ENCODE measurements around the gene OXLD1.

OXLD1 gene

DNA sequence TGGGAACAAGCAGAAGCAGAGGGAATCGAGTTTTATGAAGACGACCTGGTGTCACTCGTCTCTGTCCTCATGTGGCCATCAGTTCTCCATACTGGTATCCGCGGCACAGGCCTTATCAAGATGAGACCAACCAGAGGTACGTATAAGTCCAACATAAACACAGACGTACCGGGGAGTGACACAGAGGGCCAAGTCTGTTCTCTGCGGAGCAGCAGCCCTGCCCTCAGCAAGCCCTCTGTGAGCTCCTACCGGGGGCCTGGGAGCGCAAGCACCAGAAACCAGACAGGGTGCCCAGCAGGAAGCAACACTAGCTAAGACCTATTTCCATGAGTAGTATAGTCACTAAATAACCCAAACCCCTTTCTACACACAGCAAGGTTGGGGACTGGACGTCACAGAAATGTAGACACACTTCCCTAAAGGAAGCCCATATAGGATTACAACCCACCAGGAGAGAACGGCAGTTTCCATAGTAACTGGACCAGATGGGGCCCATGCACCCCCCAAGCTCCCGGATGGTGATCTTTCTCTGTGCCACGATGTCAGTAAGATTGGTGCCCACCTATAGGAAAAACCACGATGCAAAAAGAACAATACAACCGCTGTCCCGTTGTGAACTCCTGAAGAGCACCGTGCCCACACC is 16.3 kb upstream of the OXLD1 start:
- no peak for DNase-seq

DNA sequence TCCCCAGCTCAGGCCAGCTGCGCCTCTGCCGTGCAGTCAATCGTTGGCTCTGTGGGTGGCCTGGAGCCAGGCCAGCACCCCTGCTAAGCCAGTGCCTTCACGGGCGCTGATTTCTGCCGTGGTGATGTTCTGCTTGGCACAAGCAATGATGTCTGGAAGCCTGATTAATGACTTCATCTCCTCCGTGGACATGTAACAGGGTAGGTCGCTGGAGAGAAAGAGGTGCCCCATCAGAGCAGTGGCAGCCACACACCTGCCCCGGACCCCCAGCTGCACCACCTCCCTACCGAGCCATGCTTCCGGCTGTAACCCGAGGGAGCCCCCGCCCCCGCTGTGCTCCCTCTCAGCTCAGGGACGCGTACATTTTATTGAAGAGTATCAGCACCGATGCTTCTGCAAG is 15.3 kb upstream of the OXLD1 start:
- no peak for DNase-seq

DNA sequence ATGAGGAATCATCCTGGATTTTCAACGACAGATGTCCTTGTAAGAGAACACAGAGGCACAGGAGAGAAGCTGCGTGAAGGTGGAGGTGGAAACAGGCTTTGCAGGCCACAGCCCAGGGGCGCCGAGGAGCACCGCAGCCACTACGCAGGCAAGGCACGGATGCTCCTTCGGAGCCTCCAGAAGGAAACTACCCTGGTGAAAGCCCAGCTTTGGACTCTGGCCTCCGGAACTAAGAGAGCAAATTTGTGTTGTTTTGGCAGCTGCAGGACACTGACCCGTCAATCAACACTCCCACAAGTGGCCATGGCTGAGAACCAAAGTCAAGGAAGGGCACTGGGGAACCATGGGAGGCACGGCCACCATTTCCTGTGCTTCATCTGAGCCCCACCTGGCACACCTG is 13.7 kb upstream of the OXLD1 start:
- no peak for DNase-seq

DNA sequence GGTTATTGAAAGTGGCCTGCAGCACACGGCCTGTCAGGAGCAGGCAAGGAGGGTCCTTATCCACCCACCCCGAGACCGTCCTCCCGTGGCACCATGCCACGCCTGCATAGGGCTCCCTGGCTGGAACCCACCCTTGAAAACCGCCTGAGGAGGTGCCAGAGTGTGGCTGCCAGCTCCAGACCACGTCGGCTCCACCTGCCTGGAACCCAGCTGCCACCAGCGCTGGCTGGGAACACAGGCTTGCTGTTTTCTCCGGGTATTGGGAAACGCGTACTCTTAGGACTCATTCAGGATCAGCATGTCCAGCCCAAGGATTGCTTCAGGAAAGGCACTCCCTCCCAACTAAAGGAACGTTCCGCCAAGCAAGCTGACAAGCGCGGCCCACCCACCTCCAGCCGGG is 10.5 kb upstream of the OXLD1 start:
- DNase-seq: no peak

DNA sequence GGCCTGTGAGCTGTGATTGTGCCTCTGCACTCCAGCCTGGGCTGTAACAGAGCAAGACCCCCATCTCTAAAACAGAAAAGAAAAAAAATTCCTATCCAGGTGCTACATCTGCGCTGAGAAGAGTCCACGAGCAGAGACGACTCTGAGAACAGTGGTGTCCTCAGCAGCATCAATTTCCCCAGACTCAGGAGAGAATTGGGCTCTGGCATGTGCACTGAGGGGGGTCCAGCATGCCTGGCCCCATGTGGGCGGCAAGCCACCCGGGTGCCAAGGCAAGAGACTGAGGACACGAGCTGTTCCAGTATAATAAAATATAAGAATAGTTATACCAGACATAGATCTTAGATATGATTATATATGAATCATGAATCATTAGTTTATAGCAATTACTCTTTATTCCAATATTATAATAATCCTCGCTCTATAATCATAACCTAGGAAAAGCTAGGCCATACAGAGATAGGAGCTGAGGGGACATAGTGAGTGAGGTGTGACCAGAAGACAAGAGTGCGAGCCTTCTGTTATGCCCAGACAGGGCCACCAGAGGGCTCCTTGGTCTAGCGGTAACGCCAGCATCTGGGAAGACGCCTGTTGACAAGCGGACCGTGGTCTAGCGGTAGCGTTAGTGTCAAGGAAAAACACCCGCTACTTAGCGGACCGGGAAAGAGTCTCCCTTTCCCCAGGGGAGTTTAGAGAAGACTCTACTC is 9.3 kb upstream of the OXLD1 start:
- peak; percentile 26 for DNase-seq

DNA sequence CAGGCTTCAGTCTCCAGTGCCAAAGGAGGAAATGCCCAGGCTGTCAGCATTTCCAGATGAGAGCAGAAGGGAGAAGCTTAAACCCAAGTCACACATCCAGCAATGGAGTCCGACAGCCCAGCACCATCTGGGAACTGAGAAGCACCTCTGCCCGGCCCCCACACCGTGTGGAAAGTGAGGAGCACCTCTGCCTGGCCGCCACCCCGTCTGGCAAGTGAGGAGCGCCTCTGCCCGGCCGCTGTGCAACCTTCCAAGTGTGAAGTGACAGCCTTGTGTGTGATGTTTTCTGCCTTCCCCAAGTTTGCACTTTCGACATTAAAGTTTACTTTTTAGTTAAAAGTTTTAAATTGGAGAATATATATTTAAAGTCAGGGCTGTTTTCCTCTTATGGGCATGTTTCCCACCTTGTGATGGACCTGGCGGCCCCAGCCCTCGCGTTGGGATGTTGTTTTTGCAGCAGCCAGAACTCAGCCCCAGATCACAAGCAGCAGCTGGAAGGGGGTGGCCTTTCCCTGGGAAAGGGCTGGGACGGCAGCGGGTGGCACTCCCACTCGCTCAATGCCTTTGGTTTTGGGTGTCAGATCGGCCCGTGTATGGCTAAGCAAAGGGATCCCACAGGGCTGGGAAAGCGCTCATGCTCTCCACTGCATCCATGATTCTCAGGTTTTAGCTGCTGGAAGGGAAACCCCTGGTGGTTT is 7.3 kb upstream of the OXLD1 start:
- DNase-seq: no peak

DNA sequence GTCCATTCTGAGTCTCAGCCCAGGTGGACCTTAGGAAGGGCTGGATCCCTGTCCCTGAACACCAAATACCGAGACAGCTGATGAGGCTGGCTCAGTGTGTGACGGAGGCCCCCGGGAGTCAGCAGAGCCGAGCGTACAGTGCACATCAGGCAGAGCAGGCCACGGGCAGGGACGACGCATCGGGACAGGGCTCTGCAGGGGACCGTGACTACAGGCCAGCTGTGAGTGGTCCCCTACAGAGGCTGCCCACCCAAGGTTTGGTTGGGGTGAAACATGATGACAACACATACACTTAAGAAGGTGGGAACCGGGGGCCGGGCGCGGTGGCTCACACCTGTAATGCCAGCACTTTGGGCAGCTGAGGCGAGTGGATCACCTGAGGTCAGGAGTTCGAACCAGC is 6.5 kb upstream of the OXLD1 start:
- DNase-seq: no peak

DNA sequence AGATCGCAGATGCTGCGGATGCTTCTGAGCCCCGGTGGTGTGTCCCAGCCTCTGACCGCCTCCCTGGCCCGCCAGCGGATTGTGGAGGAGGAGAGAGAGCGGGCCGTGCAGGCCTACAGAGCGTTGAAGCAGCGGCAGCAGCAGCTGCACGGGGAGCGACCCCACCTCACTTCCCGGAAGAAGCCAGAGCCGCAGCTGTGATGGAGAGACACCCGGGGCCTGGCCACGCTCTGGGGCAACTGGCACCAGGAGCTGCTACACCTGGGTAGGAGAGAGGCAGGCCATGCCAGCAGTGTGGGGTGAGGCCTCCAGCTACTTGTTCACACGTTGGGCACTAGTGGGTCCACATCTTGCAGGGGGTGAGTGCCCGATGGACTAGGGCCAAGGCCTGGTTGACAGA is 6.1 kb upstream of the OXLD1 start:
- no peak for DNase-seq

DNA sequence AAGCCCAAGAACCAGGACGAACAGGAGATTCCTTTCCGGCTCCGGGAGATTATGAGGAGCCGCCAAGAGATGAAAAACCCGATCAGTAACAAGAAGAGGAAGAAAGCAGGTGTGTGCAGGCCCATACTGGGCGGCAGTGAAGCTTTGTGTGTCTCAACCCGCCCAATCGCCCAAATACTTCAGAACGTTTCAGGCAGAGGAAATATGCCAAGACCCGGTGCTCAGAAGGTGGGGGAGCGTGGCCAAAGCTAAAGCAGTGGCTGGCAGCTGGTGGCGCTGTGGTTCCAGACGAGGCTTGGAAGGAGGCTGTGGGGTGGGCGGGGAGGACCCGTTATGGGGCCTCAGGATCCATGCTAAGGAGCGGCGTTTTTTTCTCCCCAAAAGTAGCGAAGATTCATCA is 1.3 kb upstream of the OXLD1 start:
- no peak for DNase-seq

DNA sequence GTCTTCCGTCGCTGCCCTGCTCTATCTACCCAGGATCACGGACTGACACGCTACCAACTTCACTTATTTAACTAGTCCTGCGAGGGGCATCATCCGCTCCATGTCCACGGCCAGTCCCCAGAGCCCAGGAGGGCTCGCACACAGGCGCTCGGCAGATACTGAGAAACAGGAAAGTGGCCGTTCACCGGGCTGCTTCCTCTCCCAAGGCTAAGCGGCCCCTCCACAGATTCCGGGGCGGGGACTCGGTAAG is 388 bp downstream of the OXLD1 start:
- no peak for DNase-seq

DNA sequence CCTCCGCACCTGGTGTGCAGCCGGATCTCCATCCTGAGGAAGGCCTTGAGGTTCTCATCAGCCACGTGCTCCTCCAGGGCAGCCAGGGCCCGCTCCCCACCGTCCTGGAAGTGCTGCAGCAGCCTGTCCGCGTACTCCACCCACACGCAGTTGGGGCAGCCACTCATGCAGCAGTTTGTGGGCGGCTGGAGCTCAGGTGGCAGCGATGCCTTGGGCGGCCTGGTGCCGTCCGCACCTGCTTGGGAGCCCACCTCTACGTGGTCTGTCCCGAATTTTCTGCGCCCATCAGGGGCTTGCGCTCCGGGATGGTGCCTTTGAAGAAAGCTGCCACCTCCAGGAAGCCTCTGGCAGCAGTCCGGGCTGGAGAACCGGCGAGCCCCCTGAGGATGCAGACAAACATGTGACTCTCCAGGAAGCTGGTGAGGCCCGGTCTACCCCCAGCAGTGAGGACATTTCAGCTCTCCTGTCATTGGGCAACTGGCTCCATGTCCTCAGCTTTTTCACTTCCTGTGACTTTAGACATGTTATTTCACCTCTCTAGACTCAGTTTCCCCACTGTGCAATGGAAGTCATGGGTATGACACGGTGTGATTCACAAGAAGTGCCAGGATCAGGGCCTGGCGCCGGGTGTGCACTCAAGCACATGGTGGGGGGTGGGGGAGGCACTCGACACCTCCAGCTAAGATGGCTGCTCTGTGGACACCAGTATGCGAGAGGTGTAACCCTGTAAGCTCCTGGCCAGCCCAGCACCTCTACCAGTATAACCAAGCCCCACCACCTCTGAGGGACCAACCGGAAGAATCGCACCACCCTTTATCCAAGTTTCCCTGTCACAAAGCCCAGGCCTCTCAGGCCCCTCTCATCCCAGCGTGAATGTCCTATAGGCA is 957 bp downstream of the OXLD1 start:
- DNase-seq: no peak

DNA sequence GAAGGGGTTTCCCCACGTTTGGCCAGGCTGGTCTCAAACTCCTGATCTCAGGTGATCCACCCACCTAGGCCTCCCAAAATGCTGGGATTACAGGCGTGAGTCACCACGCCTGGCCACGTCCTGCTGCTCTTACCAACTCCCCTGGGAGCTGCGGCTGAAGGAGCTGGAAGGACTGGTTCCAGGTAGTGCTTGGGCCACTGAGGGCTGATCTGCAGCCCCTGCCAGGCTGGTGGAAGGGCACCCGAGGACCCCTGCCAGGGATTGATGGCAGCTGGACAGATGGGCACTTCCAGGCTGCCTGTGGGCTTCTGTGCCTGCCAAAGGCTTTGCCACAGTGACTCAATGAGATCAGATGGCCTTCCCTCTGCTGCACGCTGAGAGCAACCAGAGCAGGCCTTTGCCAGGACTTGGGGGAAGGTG is 2.3 kb downstream of the OXLD1 start:
- no peak for DNase-seq

DNA sequence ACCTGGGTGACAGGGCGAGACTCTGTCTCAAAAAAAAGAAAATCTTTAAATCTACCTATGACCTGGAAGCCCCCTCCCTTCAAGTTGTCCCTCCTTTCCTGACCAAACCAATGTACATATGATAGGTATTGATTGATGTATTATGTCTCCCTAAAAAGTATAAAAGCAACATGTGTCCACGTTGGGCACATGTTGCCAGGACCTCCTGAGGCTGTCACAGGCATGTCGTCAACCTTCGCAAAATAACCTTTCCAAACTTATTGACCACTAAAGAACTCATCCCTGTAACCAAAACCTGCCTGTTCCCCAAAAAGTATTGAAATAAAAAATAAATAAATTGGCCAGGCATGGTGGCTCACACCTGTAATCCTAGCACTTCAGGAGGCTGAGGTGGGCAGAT is 4.4 kb downstream of the OXLD1 start:
- no peak for DNase-seq

DNA sequence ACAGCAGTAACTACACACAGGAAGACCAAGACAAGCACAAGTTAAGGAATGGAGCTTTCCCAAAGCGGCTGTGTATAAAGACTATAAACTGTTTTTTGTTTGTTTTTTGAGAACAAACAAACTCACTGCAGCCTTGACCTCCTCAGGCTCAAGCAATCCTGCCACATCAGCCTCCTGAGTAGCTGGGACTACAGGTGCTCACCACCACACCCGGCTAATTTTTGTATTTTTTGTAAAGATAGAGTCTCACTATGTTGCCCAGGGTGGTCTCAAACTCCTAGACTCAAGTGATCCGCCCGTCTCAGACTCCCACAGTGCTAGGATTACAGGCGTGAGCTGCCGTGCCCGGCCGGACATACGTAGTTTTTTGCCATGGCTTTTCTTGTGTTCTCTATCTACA is 6.0 kb downstream of the OXLD1 start:
- DNase-seq: no peak

DNA sequence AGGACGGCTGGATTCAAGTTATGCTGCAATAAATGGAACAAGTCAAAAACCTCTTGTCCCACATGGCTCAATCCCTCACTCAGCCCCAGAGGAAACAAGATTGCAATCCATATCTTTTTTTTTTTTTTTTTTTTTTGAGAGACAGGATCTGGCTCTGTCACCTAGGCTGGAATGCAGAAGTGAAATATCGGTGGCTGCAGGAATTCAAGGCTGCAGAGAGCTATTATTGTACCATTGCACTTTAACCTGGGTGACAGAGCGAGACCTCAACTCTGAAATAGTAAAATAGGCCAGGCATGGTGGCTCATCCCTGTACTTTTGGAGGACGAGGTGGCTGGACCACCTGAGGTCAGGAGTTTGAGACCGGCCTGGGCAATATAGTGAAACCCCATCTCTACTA is 7.4 kb downstream of the OXLD1 start:
- no peak for DNase-seq

DNA sequence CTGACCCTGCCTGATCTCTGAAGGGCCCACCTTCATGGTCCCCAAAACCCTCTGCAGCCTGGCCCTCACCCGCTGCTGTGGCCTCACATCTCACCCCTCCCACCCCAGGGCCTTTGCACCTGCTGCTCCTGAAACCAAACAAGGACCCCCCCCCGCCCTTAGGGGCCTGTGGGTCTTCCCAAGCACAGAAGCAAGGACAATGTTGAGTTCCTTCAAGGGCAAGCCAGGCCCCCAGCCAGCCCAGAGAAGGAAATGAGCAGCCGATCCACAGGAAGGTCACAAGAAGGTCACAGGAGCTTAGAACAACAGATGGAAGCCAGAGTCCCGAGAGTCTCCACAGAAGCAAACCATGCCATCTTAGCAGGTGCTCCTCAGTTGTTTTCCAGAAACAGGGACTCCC is 9.6 kb downstream of the OXLD1 start:
- DNase-seq: no peak

DNA sequence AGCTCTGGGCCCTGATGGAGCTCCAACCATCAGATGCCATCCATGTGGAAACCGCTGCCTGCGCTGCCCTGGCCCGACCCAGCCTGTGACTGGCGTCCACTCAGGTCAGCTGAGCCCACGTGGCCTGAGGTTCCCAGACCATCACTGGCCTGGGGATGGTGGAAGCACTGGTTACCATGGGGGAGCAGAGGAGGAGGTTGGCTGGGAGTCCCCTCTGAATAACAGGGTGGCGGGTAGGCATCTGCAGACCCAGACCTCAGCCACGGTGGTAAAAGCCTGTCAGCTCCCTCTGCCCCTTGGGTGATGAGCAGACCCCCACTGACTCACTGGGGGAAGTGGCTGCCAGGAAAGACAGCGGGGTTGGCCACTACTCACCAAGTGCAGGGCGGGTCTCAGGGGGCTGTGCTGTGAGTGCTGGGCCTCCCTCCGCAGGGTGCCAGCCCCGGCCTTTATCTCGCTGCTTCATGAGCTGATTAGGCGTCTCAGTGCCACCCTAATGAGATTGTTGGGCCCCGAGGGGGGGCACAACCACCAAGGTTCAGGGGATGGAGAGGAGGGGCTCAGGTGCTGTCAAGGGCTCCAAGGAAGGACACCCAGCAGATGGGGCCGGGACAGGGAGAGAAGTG is 10.2 kb downstream of the OXLD1 start, which contains the start of gene PDE6G:
Gene PDE6G, minus strand, starts transcription at position 425 of the 626 bp plus-strand sequence. CDS start 3,237 bp downstream, outside the sequence.
- DNase-seq: no peak

DNA sequence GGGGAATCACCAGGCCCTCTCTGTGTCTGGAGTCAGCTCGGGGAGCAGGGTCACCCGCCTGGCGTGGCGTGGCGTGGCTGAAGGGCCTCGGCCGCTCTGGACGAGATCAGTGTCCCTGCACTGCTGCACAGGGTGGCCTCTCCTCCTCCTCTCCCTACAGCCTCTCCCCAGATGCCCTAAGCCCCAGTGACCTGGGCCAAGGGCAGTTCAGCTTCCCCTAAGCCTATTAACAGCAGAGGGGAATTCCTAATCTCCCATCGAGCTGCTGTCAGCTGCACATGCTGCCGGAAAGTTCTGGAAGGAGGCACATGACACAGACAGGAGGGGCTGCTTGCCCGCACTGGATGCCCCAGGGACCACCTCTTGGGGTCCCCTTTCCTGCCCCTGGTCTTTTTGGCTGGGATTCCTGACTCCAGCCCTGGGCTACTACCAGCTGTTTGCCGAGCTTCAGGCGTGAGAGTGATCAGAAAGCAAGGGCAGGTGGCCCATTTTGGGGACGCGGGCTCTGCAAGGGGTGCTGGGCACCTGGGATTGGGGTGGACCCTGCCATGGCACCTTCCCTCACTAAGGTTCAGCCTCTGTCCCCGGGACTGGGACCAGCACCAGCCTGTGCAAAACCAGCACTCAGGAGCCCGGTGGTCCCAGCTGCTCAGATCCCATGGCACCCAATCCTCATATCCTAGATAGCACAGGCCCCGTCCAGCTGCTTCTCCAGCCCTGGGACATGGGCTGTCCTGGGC is 10.9 kb downstream of the OXLD1 start:
- DNase-seq: no peak

DNA sequence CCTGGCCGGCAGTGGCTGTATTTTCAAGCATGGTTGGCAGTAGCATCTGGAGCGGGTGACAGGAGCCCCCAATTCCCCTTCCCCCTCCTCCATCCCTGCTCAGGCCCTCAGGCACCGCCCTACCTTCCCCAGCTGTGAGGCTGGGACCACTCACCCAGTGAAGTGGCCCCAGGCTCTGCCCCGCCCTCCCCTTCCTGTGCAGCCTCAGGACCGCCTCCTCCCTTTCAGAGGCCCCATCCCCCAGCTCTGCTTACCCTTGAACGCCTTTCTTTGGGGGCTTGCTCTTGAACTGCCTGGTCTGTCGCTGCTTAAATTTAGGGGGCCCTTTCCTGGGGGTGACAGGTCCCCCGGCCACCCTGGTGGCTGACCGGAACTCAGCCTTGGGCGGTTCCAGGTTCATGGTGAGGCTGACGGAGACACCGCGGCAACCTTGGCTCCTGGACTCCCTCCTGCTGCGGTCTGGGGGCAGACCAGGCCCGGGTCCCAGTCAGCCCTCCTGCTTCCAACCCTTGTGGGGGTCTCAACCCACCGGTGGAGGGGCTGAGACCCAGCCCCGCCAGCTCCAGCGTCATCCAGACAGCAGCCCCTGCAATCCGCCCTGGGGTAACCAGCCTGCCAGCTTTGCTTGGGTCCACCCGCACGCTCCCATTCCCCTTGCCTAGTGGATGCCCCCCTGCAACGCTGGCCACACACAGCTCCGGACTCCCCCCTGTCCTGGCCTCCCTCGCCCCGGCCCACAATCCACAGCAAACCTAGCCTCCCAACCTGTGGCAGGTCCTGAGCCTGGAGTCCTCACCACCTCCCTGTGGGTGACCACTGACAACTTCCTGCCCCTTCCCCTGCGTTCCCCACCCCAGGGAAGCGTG is 13.3 kb downstream of the OXLD1 start:
- no peak for DNase-seq

DNA sequence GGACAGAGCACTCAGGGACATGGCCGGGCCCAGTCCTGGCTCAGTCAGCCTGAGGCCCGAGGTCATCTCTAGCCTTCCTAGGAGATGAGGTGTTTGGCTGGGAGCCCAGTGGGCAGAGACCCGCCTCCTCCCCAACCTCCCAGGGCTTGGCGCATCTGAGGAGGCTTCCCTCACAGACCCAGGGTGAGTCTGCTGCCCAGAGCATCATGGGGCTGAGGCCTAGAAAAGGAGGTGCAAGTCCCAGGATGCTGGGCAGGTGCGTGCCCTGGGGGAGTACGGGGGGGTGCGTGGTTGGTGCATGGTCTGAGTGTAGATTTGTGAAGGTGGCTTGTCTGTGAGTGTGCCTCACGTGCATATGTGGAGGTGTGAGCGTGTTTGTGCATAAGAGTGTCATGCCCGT is 14.7 kb downstream of the OXLD1 start:
- DNase-seq: no peak

DNA sequence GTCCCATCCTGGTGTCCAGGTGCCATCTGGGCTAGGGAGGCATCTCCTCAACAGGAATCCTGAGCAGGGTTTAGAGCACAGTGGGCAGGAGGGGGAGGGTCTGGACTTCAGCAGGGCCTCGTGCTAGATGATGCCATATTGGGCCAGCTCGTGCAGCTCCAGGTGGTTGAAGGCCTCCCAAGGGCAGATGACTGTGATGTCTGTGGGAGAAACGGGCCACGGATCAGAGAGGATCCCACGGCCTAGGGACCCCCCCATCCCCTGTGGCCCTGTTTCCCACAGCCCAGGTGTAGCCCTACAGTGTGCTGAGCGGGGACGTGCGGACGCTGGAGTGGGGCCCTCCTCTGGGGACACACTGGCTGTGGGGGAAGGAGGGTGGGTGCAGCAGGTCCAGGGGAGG is 15.5 kb downstream of the OXLD1 start:
- DNase-seq: no peak
